Measurements from ENCODE around the gene ARVCF. TPM values are rescaled to one million over a fixed set of nuclear protein-coding genes. Genes with fewer than 3 reads are reported as not detected.

ARVCF gene
- total and polyA plus RNA-seq, 2 donors (not counting 3 experiments of a cell fraction or from before 2014, with no cell fraction given) = 81.3 to 105 TPM

DNA sequence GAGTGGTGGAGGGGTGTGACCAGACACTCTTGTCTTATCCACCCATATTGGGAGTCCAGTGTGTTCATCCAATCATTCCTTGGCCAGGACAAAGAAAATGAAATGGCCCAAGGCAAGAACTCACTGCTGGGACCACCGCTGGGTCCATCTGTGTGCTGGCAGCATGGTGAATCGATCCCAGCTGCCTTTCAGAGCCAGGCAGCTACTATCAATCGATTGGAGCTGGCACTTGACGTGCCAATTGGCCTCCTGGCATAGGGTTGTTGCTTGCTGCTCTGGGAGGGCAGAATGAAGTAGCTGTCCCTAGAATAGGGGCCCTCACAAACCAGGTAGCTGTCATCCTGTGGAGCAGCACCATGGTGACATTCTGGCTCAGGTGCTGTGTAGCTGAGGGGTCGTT lies 1.4 kb upstream of the ARVCF start:
- ChIA-PET POLR2A (no interaction called here), CTCF (no interaction called here)
- H4K20me1 ChIP-seq (replicated peaks; ENCODE audit: control insufficient read depth, extremely low read depth, insufficient read depth, low read length) = no peaks in the 10 kb centered on the region
- no peaks in the 10 kb centered on the region for H3K36me3 ChIP-seq (ENCODE audit: control insufficient read depth in 2 of 2, extremely low read depth in 1 of 2, insufficient read depth in 2 of 2, low read length in 2 of 2)
- dilution Hi-C loops (cut with MboI; ENCODE audit: extremely low pct_ligation_motif_present, low sequenced_read_pairs) (no loop called here), intact Hi-C loops (cut with micrococcal nuclease) (no loop called here)
- H3K4me1 ChIP-seq (ENCODE audit: control insufficient read depth, extremely low read depth, insufficient read depth, low read length) = peaks cover 20% of the 10 kb centered on the region
- no peak overlapping the region for H3K27ac ChIP-seq (ENCODE audit: insufficient read depth, low read depth, low read length)
- no peak overlapping the region for H3K9ac ChIP-seq (replicated peaks; ENCODE audit: extremely low read depth, insufficient read depth, low read length)
- no peaks in the 10 kb centered on the region for H3K27me3 ChIP-seq (ENCODE audit: control insufficient read depth in 2 of 2, insufficient read depth in 2 of 2, low read length in 2 of 2)
- H2AFZ ChIP-seq (ENCODE audit: low read depth, low read length) = no peak overlapping the region
- no peaks in the 10 kb centered on the region for H3K9me1 ChIP-seq (replicated peaks; ENCODE audit: control insufficient read depth, extremely low read depth, insufficient read depth, low read length)
- no peaks in the 10 kb centered on the region for H3K9me3 ChIP-seq (replicated peaks; ENCODE audit: control insufficient read depth, insufficient read depth, low read length)
- H3K79me2 ChIP-seq (ENCODE audit: control insufficient read depth, insufficient read depth, low read length) = peaks cover 18% of the 10 kb centered on the region
- DNase-seq (ENCODE audit: low read depth, low spot score) (no peak), FAIRE-seq (no peak)
- no peak overlapping the region for H3K4me3 ChIP-seq (replicated peaks in 1 of 3; ENCODE audit: insufficient read depth in 1 of 3, low read depth in 1 of 3, low read length in 3 of 3)
- BruUV-seq (replicated peaks) = no TSS peak
- H3K4me2 ChIP-seq (ENCODE audit: insufficient read depth, low read length) = no peak overlapping the region
- TF ChIP-seq POLR2AphosphoS5 (IDR thresholded peaks at IDR 0.05; ENCODE audit: insufficient read depth, low read depth, low read length) = no peak
- TF ChIP-seq JUN (IDR thresholded peaks at IDR 0.05; ENCODE audit: borderline replicate concordance, insufficient read depth, insufficient read length, low read depth) = no peak
- no peak for TF ChIP-seq GATA2 (IDR thresholded peaks at IDR 0.05; ENCODE audit: insufficient read depth, insufficient read length, low read depth, low read length)

DNA sequence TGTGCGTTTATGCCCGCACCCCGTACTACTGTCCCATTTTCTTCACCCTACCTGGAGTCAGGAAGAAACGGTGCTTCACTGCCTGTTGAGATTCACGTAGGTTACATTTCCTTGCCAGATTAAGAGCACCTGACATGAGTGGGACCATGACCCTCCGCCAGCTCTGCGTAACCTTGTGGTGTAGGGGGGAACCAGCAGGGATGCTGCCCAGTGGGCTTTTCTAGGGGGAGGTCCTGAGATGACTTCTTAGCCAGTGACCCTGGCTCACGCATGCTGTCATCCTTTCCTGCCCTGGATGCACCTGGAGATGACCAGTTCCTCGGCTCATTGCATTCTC lies 967 bp upstream of the ARVCF start:
- Histone ChIP-seq H3K4me2 (ENCODE audit: insufficient read depth, low read length) (no peak overlapping the region), H4K20me1 (replicated peaks; ENCODE audit: control insufficient read depth, extremely low read depth, insufficient read depth, low read length) (no peaks in the 10 kb centered on the region), H3K79me2 (ENCODE audit: control insufficient read depth, insufficient read depth, low read length) (peaks cover 14% of the 10 kb centered on the region), H3K4me3 (replicated peaks in 1 of 3; ENCODE audit: insufficient read depth in 1 of 3, low read depth in 1 of 3, low read length in 3 of 3) (no peak overlapping the region), H3K4me1 (ENCODE audit: control insufficient read depth, extremely low read depth, insufficient read depth, low read length) (peaks cover 20% of the 10 kb centered on the region), H3K9me1 (replicated peaks; ENCODE audit: control insufficient read depth, extremely low read depth, insufficient read depth, low read length) (no peaks in the 10 kb centered on the region), H3K36me3 (ENCODE audit: control insufficient read depth in 2 of 2, extremely low read depth in 1 of 2, insufficient read depth in 2 of 2, low read length in 2 of 2) (no peaks in the 10 kb centered on the region), H2AFZ (ENCODE audit: low read depth, low read length) (no peak overlapping the region), H3K9ac (replicated peaks; ENCODE audit: extremely low read depth, insufficient read depth, low read length) (no peak overlapping the region), H3K9me3 (replicated peaks; ENCODE audit: control insufficient read depth, insufficient read depth, low read length) (no peaks in the 10 kb centered on the region), H3K27me3 (ENCODE audit: control insufficient read depth in 2 of 2, insufficient read depth in 2 of 2, low read length in 2 of 2) (no peaks in the 10 kb centered on the region), H3K27ac (ENCODE audit: insufficient read depth, low read depth, low read length) (no peak overlapping the region)
- no peak for TF ChIP-seq GATA2 (IDR thresholded peaks at IDR 0.05; ENCODE audit: insufficient read depth, insufficient read length, low read depth, low read length)
- no peak for TF ChIP-seq EZH2 (IDR thresholded peaks at IDR 0.05; ENCODE audit: borderline replicate concordance, low read depth, low read length, severe bottlenecking)
- TF ChIP-seq POLR2AphosphoS5 (IDR thresholded peaks at IDR 0.05; ENCODE audit: insufficient read depth, low read depth, low read length) = no peak
- TF ChIP-seq FOS (IDR thresholded peaks at IDR 0.05; ENCODE audit: borderline replicate concordance, insufficient read depth, low read length) = no peak
- no peak for TF ChIP-seq MAX (IDR thresholded peaks at IDR 0.05; ENCODE audit: insufficient read depth, insufficient read length)
- TF ChIP-seq, protein P1, sequence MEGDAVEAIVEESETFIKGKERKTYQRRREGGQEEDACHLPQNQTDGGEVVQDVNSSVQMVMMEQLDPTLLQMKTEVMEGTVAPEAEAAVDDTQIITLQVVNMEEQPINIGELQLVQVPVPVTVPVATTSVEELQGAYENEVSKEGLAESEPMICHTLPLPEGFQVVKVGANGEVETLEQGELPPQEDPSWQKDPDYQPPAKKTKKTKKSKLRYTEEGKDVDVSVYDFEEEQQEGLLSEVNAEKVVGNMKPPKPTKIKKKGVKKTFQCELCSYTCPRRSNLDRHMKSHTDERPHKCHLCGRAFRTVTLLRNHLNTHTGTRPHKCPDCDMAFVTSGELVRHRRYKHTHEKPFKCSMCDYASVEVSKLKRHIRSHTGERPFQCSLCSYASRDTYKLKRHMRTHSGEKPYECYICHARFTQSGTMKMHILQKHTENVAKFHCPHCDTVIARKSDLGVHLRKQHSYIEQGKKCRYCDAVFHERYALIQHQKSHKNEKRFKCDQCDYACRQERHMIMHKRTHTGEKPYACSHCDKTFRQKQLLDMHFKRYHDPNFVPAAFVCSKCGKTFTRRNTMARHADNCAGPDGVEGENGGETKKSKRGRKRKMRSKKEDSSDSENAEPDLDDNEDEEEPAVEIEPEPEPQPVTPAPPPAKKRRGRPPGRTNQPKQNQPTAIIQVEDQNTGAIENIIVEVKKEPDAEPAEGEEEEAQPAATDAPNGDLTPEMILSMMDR (IDR thresholded peaks at IDR 0.05; ENCODE audit: extremely low read depth in 1 of 2, insufficient read depth in 1 of 2, low read depth in 1 of 2, low read length in 2 of 2) = no peak
- TF ChIP-seq JUN (IDR thresholded peaks at IDR 0.05; ENCODE audit: borderline replicate concordance, insufficient read depth, insufficient read length, low read depth) = no peak
- no peak for TF ChIP-seq MYC (IDR thresholded peaks at IDR 0.05; ENCODE audit: low read depth, low read length)
- no peak for FAIRE-seq
- BruUV-seq (replicated peaks) = no TSS peak
- no peak for DNase-seq (ENCODE audit: low read depth, low spot score)
- CTCF ChIA-PET = no interaction called here
- intact Hi-C loops (cut with micrococcal nuclease) (no loop called here), dilution Hi-C loops (cut with MboI; ENCODE audit: extremely low pct_ligation_motif_present, low sequenced_read_pairs) (no loop called here)
- POLR2A ChIA-PET = no interaction called here

All from endothelial cell of umbilical vein (primary cell).